Loucy (cell line): ENCODE measurements around the gene TBC1D2.

ENCODE experiments used
- H2AFZ ChIP-seq: fragments of 200-600 bp; sonication (generic); 2 replicates; pipeline ENCODE4 v1.6.0; 2016; ENCODE audit warnings: antibody characterized with exemption, mild to moderate bottlenecking, low read length, moderate library complexity
- H3F3A ChIP-seq: fragments of 200-600 bp; 2 replicates; pipeline ENCODE4 v1.6.0; 2016; ENCODE audit warnings: antibody characterized with exemption, low read depth, mild to moderate bottlenecking
- H3K27me3 ChIP-seq: fragments of 200-600 bp; sonication (generic); 2 replicates; pipeline ENCODE4 v1.6.1; 2014; ENCODE audit warnings: low read length, mild to moderate bottlenecking; ENCODE audit not compliant: insufficient read depth, poor library complexity, severe bottlenecking
- H3K36me3 ChIP-seq: fragments of 200-600 bp; sonication (generic); 2 replicates; pipeline ENCODE4 v1.6.1; 2016; ENCODE audit warnings: low read length; ENCODE audit not compliant: insufficient read depth
- H3K4me1 ChIP-seq: fragments of 200-600 bp; sonication (generic); 2 replicates; pipeline ENCODE4 v1.5.1; 2014; ENCODE audit warnings: low read length, mild to moderate bottlenecking; ENCODE audit not compliant: insufficient read depth, poor library complexity, severe bottlenecking
- H3K4me2 ChIP-seq: fragments of 200-600 bp; sonication (generic); 2 replicates; pipeline ENCODE4 v1.6.0; 2014; ENCODE audit warnings: antibody characterized with exemption, low read length, low read depth, mild to moderate bottlenecking; ENCODE audit not compliant: poor library complexity, severe bottlenecking
- H3K4me3 ChIP-seq: fragments of 200-600 bp; sonication (generic); 2 replicates; pipeline ENCODE4 v1.5.1; 2014; ENCODE audit warnings: low read length, mild to moderate bottlenecking, mixed read lengths; ENCODE audit not compliant: poor library complexity, severe bottlenecking
- H3K79me2 ChIP-seq: fragments of 200-600 bp; sonication (generic); 2 replicates; pipeline ENCODE4 v1.6.1; 2014; ENCODE audit warnings: low read length; ENCODE audit not compliant: insufficient read depth
- H3K9ac ChIP-seq: fragments of 200-600 bp; sonication (generic); 2 replicates; pipeline ENCODE4 v1.6.0; 2014; ENCODE audit warnings: mild to moderate bottlenecking, low read depth, low read length, moderate library complexity; ENCODE audit not compliant: poor library complexity, severe bottlenecking
- H3K9me2 ChIP-seq: fragments of 200-600 bp; sonication (generic); replicated peaks from 2 replicates; pipeline ENCODE4 v1.6.1; 2016; ENCODE audit warnings: low read depth, low read length, mixed read lengths
- H3K9me3 ChIP-seq: fragments of 200-600 bp; sonication (generic); 2 replicates; pipeline ENCODE4 v1.6.1; 2014; ENCODE audit warnings: mild to moderate bottlenecking, antibody characterized with exemption, low read length, low read depth; ENCODE audit not compliant: insufficient read depth
- H4K20me1 ChIP-seq: fragments of 200-600 bp; sonication (generic); 2 replicates; pipeline ENCODE4 v1.6.0; 2014; ENCODE audit warnings: antibody characterized with exemption, low read length, mild to moderate bottlenecking; ENCODE audit not compliant: insufficient read depth, poor library complexity, severe bottlenecking
- EZH2phosphoT487 ChIP-seq: fragments of 200-600 bp; IDR thresholded peaks from 2 replicates; pipeline ENCODE4 v1.6.1; 2018; ENCODE audit warnings: antibody characterized with exemption, mild to moderate bottlenecking, moderate library complexity, borderline replicate concordance
- TF ChIP-seq, protein P1 (sequence below): fragments of 200-600 bp; sonication (generic); conservative IDR thresholded peaks from 2 replicates; pipeline ENCODE4 v1.5.1; 2014; ENCODE audit warnings: mild to moderate bottlenecking, antibody characterized with exemption, low read length

The TBC1D2 gene

GRCh38 chr9:98184326-98184725 is 71.1 kb downstream of the TBC1D2 start:
- H2AFZ ChIP-seq, result no peak overlapping the region
- H3K9me2 ChIP-seq, result no peaks in the 10 kb centered on the region
- peaks cover 6% of the 10 kb centered on the region for H3K4me1 ChIP-seq
- no peaks in the 10 kb centered on the region for H3K79me2 ChIP-seq
- H3K9ac ChIP-seq, result no peak overlapping the region
- no peaks in the 10 kb centered on the region for H3F3A ChIP-seq
- H3K27me3 ChIP-seq, result no peaks in the 10 kb centered on the region
- H3K36me3 ChIP-seq, result no peaks in the 10 kb centered on the region
- no peak overlapping the region for H3K4me3 ChIP-seq
- TF ChIP-seq, protein P1, sequence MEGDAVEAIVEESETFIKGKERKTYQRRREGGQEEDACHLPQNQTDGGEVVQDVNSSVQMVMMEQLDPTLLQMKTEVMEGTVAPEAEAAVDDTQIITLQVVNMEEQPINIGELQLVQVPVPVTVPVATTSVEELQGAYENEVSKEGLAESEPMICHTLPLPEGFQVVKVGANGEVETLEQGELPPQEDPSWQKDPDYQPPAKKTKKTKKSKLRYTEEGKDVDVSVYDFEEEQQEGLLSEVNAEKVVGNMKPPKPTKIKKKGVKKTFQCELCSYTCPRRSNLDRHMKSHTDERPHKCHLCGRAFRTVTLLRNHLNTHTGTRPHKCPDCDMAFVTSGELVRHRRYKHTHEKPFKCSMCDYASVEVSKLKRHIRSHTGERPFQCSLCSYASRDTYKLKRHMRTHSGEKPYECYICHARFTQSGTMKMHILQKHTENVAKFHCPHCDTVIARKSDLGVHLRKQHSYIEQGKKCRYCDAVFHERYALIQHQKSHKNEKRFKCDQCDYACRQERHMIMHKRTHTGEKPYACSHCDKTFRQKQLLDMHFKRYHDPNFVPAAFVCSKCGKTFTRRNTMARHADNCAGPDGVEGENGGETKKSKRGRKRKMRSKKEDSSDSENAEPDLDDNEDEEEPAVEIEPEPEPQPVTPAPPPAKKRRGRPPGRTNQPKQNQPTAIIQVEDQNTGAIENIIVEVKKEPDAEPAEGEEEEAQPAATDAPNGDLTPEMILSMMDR, result no peak
- no peak for TF ChIP-seq EZH2phosphoT487
- no peaks in the 10 kb centered on the region for H3K9me3 ChIP-seq
- no peak overlapping the region for H3K4me2 ChIP-seq
- H4K20me1 ChIP-seq, result no peaks in the 10 kb centered on the region

- TF ChIP-seq, protein P1, result no peak
- TF ChIP-seq EZH2phosphoT487, result no peak
- Histone ChIP-seq H3K9me2 (no peaks in the 10 kb centered on the region), H2AFZ (no peak overlapping the region), H3K4me1 (no peaks in the 10 kb centered on the region), H3K27me3 (no peaks in the 10 kb centered on the region), H3K4me3 (no peak overlapping the region), H3F3A (no peaks in the 10 kb centered on the region), H4K20me1 (no peaks in the 10 kb centered on the region), H3K4me2 (no peak overlapping the region), H3K36me3 (no peaks in the 10 kb centered on the region), H3K9ac (no peak overlapping the region), H3K79me2 (no peaks in the 10 kb centered on the region), H3K9me3 (no peaks in the 10 kb centered on the region)
Observed at GRCh38 chr9:98182889-98183599, 72.4 kb downstream of the TBC1D2 start.

- Histone ChIP-seq H3K9ac (no peak overlapping the region), H3K4me2 (no peak overlapping the region), H3F3A (no peaks in the 10 kb centered on the region), H3K9me3 (no peaks in the 10 kb centered on the region), H3K27me3 (no peaks in the 10 kb centered on the region), H4K20me1 (no peaks in the 10 kb centered on the region), H3K4me3 (no peak overlapping the region), H3K4me1 (no peaks in the 10 kb centered on the region), H3K36me3 (no peaks in the 10 kb centered on the region), H2AFZ (no peak overlapping the region), H3K79me2 (no peaks in the 10 kb centered on the region), H3K9me2 (no peaks in the 10 kb centered on the region)
- TF ChIP-seq, protein P1, result no peak
- no peak for TF ChIP-seq EZH2phosphoT487
Observed at GRCh38 chr9:98182069-98182820, 73.2 kb downstream of the TBC1D2 start.
